Measurements from ENCODE around the gene MANEA.

MANEA gene

GRCh38 chr6:95649451-95649850 is 72.1 kb downstream of the MANEA start:
- H2BK120ac ChIP-seq (ENCODE audit: low read depth, low read length) = no peak overlapping the region
- no peak overlapping the region for H3K4me2 ChIP-seq (ENCODE audit: insufficient read depth, low read length, poor library complexity, severe bottlenecking)
- no peak overlapping the region for H4K8ac ChIP-seq (ENCODE audit: low read depth, low read length)
- no peak overlapping the region for H3K4ac ChIP-seq (ENCODE audit: low read length)
- no peak overlapping the region for H3K27ac ChIP-seq (replicated peaks; ENCODE audit: low read length)
- no peak overlapping the region for H2AK5ac ChIP-seq (ENCODE audit: low read depth, low read length)
- DNase-seq (ENCODE audit: low spot score) = no peak
- no peaks in the 10 kb centered on the region for H3K79me1 ChIP-seq (ENCODE audit: low read depth, low read length)
- no peak overlapping the region for H2BK12ac ChIP-seq (ENCODE audit: low read length)
- H3K14ac ChIP-seq (ENCODE audit: low read length) = no peak overlapping the region
- H3K4me1 ChIP-seq (ENCODE audit: control insufficient read depth in 2 of 2, insufficient read depth in 1 of 2, low read depth in 1 of 2, low read length in 2 of 2) = no peaks in the 10 kb centered on the region
- no peaks in the 10 kb centered on the region for H3K9me3 ChIP-seq (replicated peaks in 1 of 2; ENCODE audit: control insufficient read depth in 2 of 2, insufficient read depth in 1 of 2, low read depth in 1 of 2, low read length in 2 of 2)
- no peak overlapping the region for H3K9ac ChIP-seq (ENCODE audit: low read depth, low read length, poor library complexity)
- no peak overlapping the region for H2AFZ ChIP-seq (ENCODE audit: low read length)
- no peak overlapping the region for H2BK5ac ChIP-seq (ENCODE audit: low read length)
- no CpG with 5 or more reads among the region's 1 CpG for WGBS, 2 donors (ENCODE audit: extremely low coverage in 2 of 2, insufficient read length in 2 of 2, insufficient replicate concordance in 1 of 2)
- no peak overlapping the region for H3K23ac ChIP-seq (ENCODE audit: low read depth, low read length, poor library complexity)
- no peak overlapping the region for H3K18ac ChIP-seq (ENCODE audit: low read length)
- H3K36me3 ChIP-seq (replicated peaks in 1 of 2; ENCODE audit: control insufficient read depth in 2 of 2, insufficient read depth in 2 of 2, low read length in 2 of 2) = no peaks in the 10 kb centered on the region
- no peak overlapping the region for H3K4me3 ChIP-seq (ENCODE audit: low read length in 2 of 2)
- no peak overlapping the region for H2BK15ac ChIP-seq (ENCODE audit: low read length)
- no peaks in the 10 kb centered on the region for H3K27me3 ChIP-seq (ENCODE audit: control insufficient read depth in 3 of 3, insufficient read depth in 3 of 3, low read depth in 1 of 3, low read length in 3 of 3)
- H4K91ac ChIP-seq (ENCODE audit: low read depth, low read length, poor library complexity) = no peak overlapping the region

- Histone ChIP-seq H3K4me3 (ENCODE audit: low read length in 2 of 2) (no peak overlapping the region), H2AK5ac (ENCODE audit: low read depth, low read length) (no peak overlapping the region), H3K79me1 (ENCODE audit: low read depth, low read length) (no peaks in the 10 kb centered on the region), H2BK120ac (ENCODE audit: low read depth, low read length) (no peak overlapping the region), H3K9ac (ENCODE audit: low read depth, low read length, poor library complexity) (no peak overlapping the region), H3K14ac (ENCODE audit: low read length) (no peak overlapping the region), H3K23ac (ENCODE audit: low read depth, low read length, poor library complexity) (no peak overlapping the region), H3K4me1 (ENCODE audit: control insufficient read depth in 2 of 2, insufficient read depth in 1 of 2, low read depth in 1 of 2, low read length in 2 of 2) (peaks cover 0 to 2% of the 10 kb centered on the region in 2 donors), H4K91ac (ENCODE audit: low read depth, low read length, poor library complexity) (no peak overlapping the region), H3K9me3 (replicated peaks in 1 of 2; ENCODE audit: control insufficient read depth in 2 of 2, insufficient read depth in 1 of 2, low read depth in 1 of 2, low read length in 2 of 2) (no peaks in the 10 kb centered on the region), H2AFZ (ENCODE audit: low read length) (no peak overlapping the region), H4K8ac (ENCODE audit: low read depth, low read length) (no peak overlapping the region), H3K4ac (ENCODE audit: low read length) (no peak overlapping the region), H2BK15ac (ENCODE audit: low read length) (no peak overlapping the region), H3K27me3 (ENCODE audit: control insufficient read depth in 3 of 3, insufficient read depth in 3 of 3, low read depth in 1 of 3, low read length in 3 of 3) (no peaks in the 10 kb centered on the region), H3K4me2 (ENCODE audit: insufficient read depth, low read length, poor library complexity, severe bottlenecking) (no peak overlapping the region), H2BK5ac (ENCODE audit: low read length) (no peak overlapping the region), H3K18ac (ENCODE audit: low read length) (no peak overlapping the region), H2BK12ac (ENCODE audit: low read length) (no peak overlapping the region), H3K36me3 (replicated peaks in 1 of 2; ENCODE audit: control insufficient read depth in 2 of 2, insufficient read depth in 2 of 2, low read length in 2 of 2) (no peaks in the 10 kb centered on the region), H3K27ac (replicated peaks; ENCODE audit: low read length) (no peak overlapping the region)
- DNase-seq (ENCODE audit: low spot score) = no peak
These were observed 76.8 kb downstream of the MANEA start for GRCh38 chr6:95654176-95654575.

DNA sequence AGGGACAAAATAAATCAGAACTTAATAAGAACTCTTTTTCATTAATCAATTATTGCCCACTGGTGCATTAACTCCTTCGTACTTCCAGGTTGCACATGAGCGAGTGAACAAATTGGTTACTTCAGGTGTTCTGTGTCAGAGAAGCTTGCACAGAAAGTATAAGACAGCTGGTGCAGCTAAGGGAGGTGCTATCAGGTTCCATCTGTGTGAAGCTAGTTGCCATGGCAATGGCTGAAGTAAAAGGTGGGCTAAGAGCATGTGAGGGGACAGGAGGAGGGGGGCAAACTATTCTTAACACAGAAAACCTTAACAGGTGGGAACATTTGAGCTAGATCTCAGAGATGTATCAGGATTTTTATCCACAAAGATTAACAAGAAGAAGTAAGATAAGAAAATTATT is 81.6 kb downstream of the MANEA start:
- Histone ChIP-seq H3K9me3 (replicated peaks in 1 of 2; ENCODE audit: control insufficient read depth in 2 of 2, insufficient read depth in 1 of 2, low read depth in 1 of 2, low read length in 2 of 2) (no peaks in the 10 kb centered on the region), H3K23ac (ENCODE audit: low read depth, low read length, poor library complexity) (no peak overlapping the region), H3K4ac (ENCODE audit: low read length) (no peak overlapping the region), H3K27me3 (ENCODE audit: control insufficient read depth in 3 of 3, insufficient read depth in 3 of 3, low read depth in 1 of 3, low read length in 3 of 3) (no peaks in the 10 kb centered on the region), H3K4me1 (ENCODE audit: control insufficient read depth in 2 of 2, insufficient read depth in 1 of 2, low read depth in 1 of 2, low read length in 2 of 2) (peaks cover 0 to 2% of the 10 kb centered on the region in 2 donors), H3K36me3 (replicated peaks in 1 of 2; ENCODE audit: control insufficient read depth in 2 of 2, insufficient read depth in 2 of 2, low read length in 2 of 2) (no peaks in the 10 kb centered on the region), H3K79me1 (ENCODE audit: low read depth, low read length) (no peaks in the 10 kb centered on the region), H3K9ac (ENCODE audit: low read depth, low read length, poor library complexity) (no peak overlapping the region), H3K14ac (ENCODE audit: low read length) (no peak overlapping the region), H2BK120ac (ENCODE audit: low read depth, low read length) (no peak overlapping the region), H2BK5ac (ENCODE audit: low read length) (no peak overlapping the region), H3K4me3 (ENCODE audit: low read length in 2 of 2) (no peak overlapping the region), H3K27ac (replicated peaks; ENCODE audit: low read length) (no peak overlapping the region), H2BK12ac (ENCODE audit: low read length) (no peak overlapping the region), H2BK15ac (ENCODE audit: low read length) (no peak overlapping the region), H3K18ac (ENCODE audit: low read length) (no peak overlapping the region), H4K8ac (ENCODE audit: low read depth, low read length) (no peak overlapping the region), H4K91ac (ENCODE audit: low read depth, low read length, poor library complexity) (no peak overlapping the region), H2AK5ac (ENCODE audit: low read depth, low read length) (no peak overlapping the region), H2AFZ (ENCODE audit: low read length) (no peak overlapping the region), H3K4me2 (ENCODE audit: insufficient read depth, low read length, poor library complexity, severe bottlenecking) (no peak overlapping the region)
- no CpG with 5 or more reads among the region's 2 CpGs for WGBS, 2 donors (ENCODE audit: extremely low coverage in 2 of 2, insufficient read length in 2 of 2, insufficient replicate concordance in 1 of 2)
- no peak for DNase-seq (ENCODE audit: low spot score)

Measured in neuronal stem cell (in vitro differentiated cells).